ENCODE measurements around the gene APLN. TPM values are rescaled to one million over a fixed set of nuclear protein-coding genes. Genes with fewer than 3 reads are reported as not detected.
A peak's percentile ranks its signal among the peaks of the same experiment; 100 is the strongest.

The APLN gene
- 1 to 10 TPM; 1.0 to 6.9 TPM for total RNA-seq
- 10 to 100 TPM in 1 of 6 donors, 1 to 10 TPM in 5; 2.4 to 14.2 (median 6.4) TPM for polyA plus RNA-seq (ENCODE audit: insufficient read length in 6 of 6)
- long read RNA-seq, donor 1, transcript APLN-201 (3 exons, 3,205 nt): major isoform, 7 of 20 reads
- long read RNA-seq, donor 1, partial matches to known transcripts: 13 of 20 reads
- long read RNA-seq, donor 1, other reads (novel, unspliced or antisense): 0 of 20 reads
- long read RNA-seq, donor 2, partial matches to known transcripts: 0 of 1 reads
- long read RNA-seq, donor 2, other reads (novel, unspliced or antisense): 0 of 1 reads
- long read RNA-seq, donor 3, partial matches to known transcripts: 0 of 1 reads
- long read RNA-seq, donor 3, other reads (novel, unspliced or antisense): 0 of 1 reads
- long read RNA-seq, donor 4, partial matches to known transcripts: 0 of 1 reads
- long read RNA-seq, donor 4, other reads (novel, unspliced or antisense): 0 of 1 reads
- long read RNA-seq, donor 5, partial matches to known transcripts: 0 of 3 reads
- long read RNA-seq, donor 5, other reads (novel, unspliced or antisense): 0 of 3 reads
- long read RNA-seq, donor 6, transcript APLN-201 (3 exons, 3,205 nt): major isoform, 12 of 12 reads
- long read RNA-seq, donor 6, partial matches to known transcripts: 0 of 12 reads
- long read RNA-seq, donor 6, other reads (novel, unspliced or antisense): 0 of 12 reads
- long read RNA-seq, donor 7, partial matches to known transcripts: 0 of 1 reads
- long read RNA-seq, donor 7, other reads (novel, unspliced or antisense): 0 of 1 reads
- long read RNA-seq, donor 8, partial matches to known transcripts: 0 of 1 reads
- long read RNA-seq, donor 8, other reads (novel, unspliced or antisense): 0 of 1 reads
- long read RNA-seq, donor 9: 0 reads
- long read RNA-seq, donor 10: 0 reads
- long read RNA-seq, donor 11, partial matches to known transcripts: 0 of 2 reads
- long read RNA-seq, donor 11, other reads (novel, unspliced or antisense): 0 of 2 reads
- long read RNA-seq, donor 12, partial matches to known transcripts: 10 of 14 reads
- long read RNA-seq, donor 12, other reads (novel, unspliced or antisense): 0 of 14 reads

- ATAC-seq: peak; percentile 67
- TF ChIP-seq CTCF (IDR thresholded peaks at IDR 0.05): no peak
- Histone ChIP-seq H3K4me1 (peaks cover 5 to 7% of the 10 kb centered on the region in 2 donors), H3K27ac (no peak within 1 kb of the TSS), H3K9me3 (no peaks in the 10 kb centered on the region), H3K36me3 (no peaks in the 10 kb centered on the region), H3K27me3 (peaks cover 0 to 29% of the 10 kb centered on the region in 2 donors), H3K4me3 (peak within 1 kb of the TSS; percentile 25 to 35)
- intact Hi-C loops (cut with DNase I): no loop called here
- peak in 2 of 4 donors; percentile 41 to 77 for DNase-seq
Observed at GRCh38 chrX:129654652-129655546, at the start of gene APLN. TSS of gene APLN (minus strand) at chrX:129654956. CDS start at chrX:129654630, 326 bp downstream.

- no peak for TF ChIP-seq CTCF (IDR thresholded peaks at IDR 0.05)
- DNase-seq: no peak
Observed at GRCh38 chrX:129704491-129704890, 49.7 kb upstream of the APLN start.

GRCh38 chrX:129701624-129702069, 46.9 kb upstream of the APLN start:
- ATAC-seq (peak; percentile 57), DNase-seq (peak in 3 of 4 donors; percentile 36 to 69 (median 38))
- intact Hi-C loops (cut with DNase I): no loop called here
- TF ChIP-seq CTCF (IDR thresholded peaks at IDR 0.05): no peak
- Histone ChIP-seq H3K27me3 (no peaks in the 10 kb centered on the region), H3K4me3 (no peak overlapping the region), H3K27ac (no peak overlapping the region), H3K4me1 (no peaks in the 10 kb centered on the region), H3K36me3 (no peaks in the 10 kb centered on the region), H3K9me3 (no peaks in the 10 kb centered on the region)

More at GRCh38 chrX:129704491-129704890, 49.7 kb upstream of the APLN start:
- no peak for ATAC-seq
- Histone ChIP-seq H3K27me3 (no peaks in the 10 kb centered on the region), H3K27ac (no peak overlapping the region), H3K4me1 (no peaks in the 10 kb centered on the region), H3K36me3 (no peaks in the 10 kb centered on the region), H3K9me3 (no peaks in the 10 kb centered on the region), H3K4me3 (no peak overlapping the region)
- intact Hi-C loops (cut with DNase I): no loop called here

- ATAC-seq: no peak
- Histone ChIP-seq H3K27me3 (no peaks in the 10 kb centered on the region), H3K27ac (no peak overlapping the region), H3K9me3 (no peaks in the 10 kb centered on the region), H3K36me3 (no peaks in the 10 kb centered on the region), H3K4me3 (no peak overlapping the region), H3K4me1 (no peaks in the 10 kb centered on the region)
- no peak for DNase-seq
- intact Hi-C loops (cut with DNase I): no loop called here
- TF ChIP-seq CTCF (IDR thresholded peaks at IDR 0.05): no peak
Observed at GRCh38 chrX:129700536-129700935, 45.8 kb upstream of the APLN start.

Measured in left lung (tissue), 14 donors.